Measurements from ENCODE around the gene CAND2. TPM values are rescaled to one million over a fixed set of nuclear protein-coding genes. Genes with fewer than 3 reads are reported as not detected.

Gene CAND2
- total RNA-seq, 1 donor from 2014 or later: 7.2 TPM

DNA sequence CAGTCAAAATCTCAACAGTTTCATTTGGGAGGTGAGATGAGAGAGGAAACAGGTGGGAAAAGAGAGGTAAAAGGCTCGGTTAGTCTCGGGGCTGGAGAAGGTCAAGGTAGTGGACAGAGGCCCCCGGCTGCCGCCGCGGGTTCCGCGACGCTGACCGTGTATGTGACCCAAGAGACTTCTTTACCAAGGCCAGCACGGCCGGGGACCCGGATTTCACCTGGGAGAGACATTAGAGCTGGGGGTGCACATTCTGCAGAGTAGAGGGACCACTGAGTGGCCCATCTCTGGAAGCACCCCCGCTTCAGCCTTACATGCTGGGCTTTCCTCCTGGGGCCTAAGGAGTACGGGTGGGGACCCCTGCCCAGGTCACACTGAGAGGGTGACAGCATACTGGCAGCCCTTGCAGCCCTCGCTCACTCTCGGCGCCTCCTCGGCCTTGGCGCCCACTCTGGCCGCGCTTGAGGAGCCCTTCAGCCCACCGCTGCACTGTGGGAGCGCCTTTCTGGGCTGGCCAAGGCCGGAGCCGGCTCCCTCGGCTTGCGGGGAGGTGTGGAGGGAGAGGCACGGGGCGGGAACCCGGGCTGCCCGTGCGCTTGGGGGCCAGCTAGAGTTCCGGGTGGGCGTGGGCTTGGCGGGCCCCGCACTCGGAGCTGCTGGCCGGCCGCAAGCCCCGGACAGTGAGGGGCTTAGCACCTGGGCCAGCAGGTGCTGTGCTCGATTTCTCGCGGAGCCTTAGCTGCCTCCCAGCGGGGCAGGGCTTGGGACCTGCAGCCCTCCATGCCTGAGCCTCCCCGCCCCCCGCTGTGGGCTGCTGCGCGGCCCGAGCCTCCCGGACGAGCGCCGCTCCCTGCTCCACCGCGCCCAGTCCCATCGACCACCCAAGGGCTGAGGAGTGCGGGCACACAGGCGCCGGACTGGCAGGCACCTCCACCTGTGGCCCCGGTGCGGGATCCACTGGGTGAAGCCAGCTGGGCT, 86.1 kb downstream of the CAND2 start:
- DNase-seq (ENCODE audit: low spot score): no peak
- ATAC-seq: no peak

DNA sequence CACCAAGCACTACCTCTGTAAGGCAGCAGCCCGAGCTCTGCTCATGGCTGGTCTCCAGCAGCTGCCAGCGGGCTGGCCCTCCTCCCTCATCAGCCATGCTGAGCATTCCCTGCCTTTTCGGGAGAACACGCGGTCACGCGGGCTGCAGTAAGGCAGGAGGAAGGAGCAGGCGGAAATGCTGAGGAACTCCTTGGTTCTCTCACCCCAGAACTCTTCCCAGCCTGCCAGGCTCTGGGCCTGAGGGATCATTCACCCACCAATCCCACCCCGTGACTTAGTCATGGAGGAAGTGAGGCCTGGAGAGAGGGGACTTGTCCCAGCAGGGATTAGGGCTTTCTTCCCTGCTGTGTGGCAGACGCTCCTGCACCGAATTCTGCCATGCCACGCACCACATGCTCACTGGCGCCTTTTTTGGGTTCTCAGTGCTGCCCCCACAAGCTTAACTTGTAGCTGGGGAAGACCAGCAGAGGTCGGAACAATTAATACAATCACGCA, 87.8 kb downstream of the CAND2 start:
- no peak for DNase-seq (ENCODE audit: low spot score)

More for the DNA sequence above, 87.8 kb downstream of the CAND2 start:
- ATAC-seq: no peak

Other genes with a start within 250 kb of the CAND2 start
- 11.3 TPM for gene MKRN2, start 239.6 kb upstream of the CAND2 start, total RNA-seq
- gene RAF1, start 132.6 kb upstream of the CAND2 start, total RNA-seq: 54.6 TPM
- gene TMEM40, start 37.4 kb upstream of the CAND2 start, total RNA-seq: 0.65 TPM
- gene RPL32, start 44.9 kb downstream of the CAND2 start, total RNA-seq: 414 TPM